NCI-H345 treated with DMSO at 0.1 percent for 48 hours (cell line): Measurements from ENCODE around the gene NPBWR2.
A peak's percentile ranks its signal among the peaks of the same experiment; 100 is the strongest.
"Not testable (repeated sequence)": the region's sequence is repeated elsewhere in the genome, so short reads cannot be mapped to it uniquely, and the experiment has no call there.

ENCODE experiments used
- DNase-seq: peaks from one replicate; lab custom pipeline; 2025; ENCODE audit not compliant: unreplicated experiment; lab: John Stamatoyannopoulos, UW

NPBWR2 gene

GRCh38 chr20:64090165-64090564 lies 17.2 kb downstream of the NPBWR2 start:
- no peak for DNase-seq

GRCh38 chr20:64088586-64088985 lies 18.8 kb downstream of the NPBWR2 start:
- not testable (repeated sequence) for DNase-seq

- not testable (repeated sequence) for DNase-seq
Measured at GRCh38 chr20:64087226-64087825, 20.0 kb downstream of the NPBWR2 start.

GRCh38 chr20:64086801-64087200 lies 20.6 kb downstream of the NPBWR2 start:
- no peak for DNase-seq

- DNase-seq: no peak
Measured at GRCh38 chr20:64084685-64085152, 22.6 kb downstream of the NPBWR2 start.

- no peak for DNase-seq
Measured at GRCh38 chr20:64083804-64084684, 23.3 kb downstream of the NPBWR2 start, which contains the start of gene LKAAEAR1. Gene LKAAEAR1 (minus strand): TSS chr20:64084398. CDS start chr20:64084219, 179 bp downstream.

GRCh38 chr20:64083378-64083803 lies 24.0 kb downstream of the NPBWR2 start:
- DNase-seq: peak; percentile 87

GRCh38 chr20:64082820-64083377 lies 24.5 kb downstream of the NPBWR2 start:
- DNase-seq: no peak

GRCh38 chr20:64082126-64082731 lies 25.1 kb downstream of the NPBWR2 start:
- no peak for DNase-seq

- no peak for DNase-seq
Measured at GRCh38 chr20:64081624-64081964, 25.8 kb downstream of the NPBWR2 start.

GRCh38 chr20:64080813-64081623 lies 26.3 kb downstream of the NPBWR2 start:
- DNase-seq: no peak

GRCh38 chr20:64080013-64080812 lies 27.2 kb downstream of the NPBWR2 start, which contains the start of gene OPRL1:
Gene OPRL1 (plus strand): TSS chr20:64080082. CDS start chr20:64092721, 12,639 bp downstream.
- DNase-seq: no peak

GRCh38 chr20:64079273-64080012 lies 27.9 kb downstream of the NPBWR2 start, which contains the start of gene RGS19:
Gene RGS19 (minus strand): TSS chr20:64079518. CDS start chr20:64076886, 2,632 bp downstream.
- DNase-seq: no peak

GRCh38 chr20:64078934-64079272 lies 28.5 kb downstream of the NPBWR2 start:
- DNase-seq: no peak

- DNase-seq: no peak
Measured at GRCh38 chr20:64077876-64078551, 29.4 kb downstream of the NPBWR2 start.

GRCh38 chr20:64077541-64077875 lies 29.9 kb downstream of the NPBWR2 start:
- no peak for DNase-seq

- DNase-seq: no peak
Measured at GRCh38 chr20:64077094-64077493, 30.3 kb downstream of the NPBWR2 start.
